Dendritic cell treated with granulocyte-macrophage colony-stimulating factor and Interleukin-4, amounts not matched to agents 40 ng/mL and 50 ng/mL, for 4 days (primary cell): ENCODE data around the gene OLFM1.
"Not testable (repeated sequence)": the region's sequence is repeated elsewhere in the genome, so short reads cannot be mapped to it uniquely, and the experiment has no call there.

Experiments used
- H3K27ac Mint-ChIP-seq: one replicate; pipeline ENCODE4 v1.8.0; 2022; ENCODE audit warnings: mild to moderate bottlenecking, mixed read lengths
- H3K27me3 Mint-ChIP-seq: one replicate; pipeline ENCODE4 v1.8.0; 2022; ENCODE audit warnings: mild to moderate bottlenecking, mixed read lengths
- H3K36me3 Mint-ChIP-seq: one replicate; pipeline ENCODE4 v1.8.0; 2022; ENCODE audit warnings: low read depth, mixed read lengths
- H3K4me1 Mint-ChIP-seq: one replicate; pipeline ENCODE4 v1.8.0; 2022; ENCODE audit warnings: low read depth, mixed read lengths
- H3K4me3 Mint-ChIP-seq: one replicate; pipeline ENCODE4 v1.8.0; 2022; ENCODE audit warnings: mild to moderate bottlenecking, moderate library complexity, mixed read lengths
- H3K9me3 Mint-ChIP-seq: one replicate; pipeline ENCODE4 v1.8.0; 2022; ENCODE audit warnings: mixed read lengths
- intact Hi-C: fragments of 100-400 bp; cut with micrococcal nuclease; formaldehyde crosslinking; loops from one replicate; pipeline ENCODE4 v1.15.0; 2022

OLFM1 gene

DNA sequence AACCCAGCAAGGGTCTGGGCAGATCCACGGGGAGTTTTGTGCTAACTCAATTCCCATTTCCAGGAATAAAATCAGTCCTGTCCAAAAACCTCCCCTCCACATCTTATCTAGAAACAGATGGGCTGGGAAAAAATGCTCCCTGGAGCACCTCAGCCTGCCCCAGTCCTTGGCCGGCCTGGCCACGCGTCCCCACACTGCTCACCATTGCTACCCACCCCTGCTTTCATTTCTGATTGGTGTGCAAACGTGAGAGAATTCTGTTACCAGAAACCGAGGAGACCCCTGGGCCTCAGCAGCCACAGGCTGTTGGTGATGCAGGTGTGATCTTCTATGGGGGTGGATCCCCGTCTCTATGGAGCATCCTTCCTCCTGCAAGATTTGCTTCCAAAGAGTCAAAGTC, 38.0 kb upstream of the OLFM1 start:
- Mint-ChIP-seq H3K36me3 (no peaks in the 10 kb centered on the region), H3K4me3 (no peak overlapping the region), H3K9me3 (no peaks in the 10 kb centered on the region), H3K27me3 (peaks cover 34% of the 10 kb centered on the region), H3K27ac (no peak overlapping the region), H3K4me1 (peaks cover 6% of the 10 kb centered on the region)
- intact Hi-C loops, result no loop called here

DNA sequence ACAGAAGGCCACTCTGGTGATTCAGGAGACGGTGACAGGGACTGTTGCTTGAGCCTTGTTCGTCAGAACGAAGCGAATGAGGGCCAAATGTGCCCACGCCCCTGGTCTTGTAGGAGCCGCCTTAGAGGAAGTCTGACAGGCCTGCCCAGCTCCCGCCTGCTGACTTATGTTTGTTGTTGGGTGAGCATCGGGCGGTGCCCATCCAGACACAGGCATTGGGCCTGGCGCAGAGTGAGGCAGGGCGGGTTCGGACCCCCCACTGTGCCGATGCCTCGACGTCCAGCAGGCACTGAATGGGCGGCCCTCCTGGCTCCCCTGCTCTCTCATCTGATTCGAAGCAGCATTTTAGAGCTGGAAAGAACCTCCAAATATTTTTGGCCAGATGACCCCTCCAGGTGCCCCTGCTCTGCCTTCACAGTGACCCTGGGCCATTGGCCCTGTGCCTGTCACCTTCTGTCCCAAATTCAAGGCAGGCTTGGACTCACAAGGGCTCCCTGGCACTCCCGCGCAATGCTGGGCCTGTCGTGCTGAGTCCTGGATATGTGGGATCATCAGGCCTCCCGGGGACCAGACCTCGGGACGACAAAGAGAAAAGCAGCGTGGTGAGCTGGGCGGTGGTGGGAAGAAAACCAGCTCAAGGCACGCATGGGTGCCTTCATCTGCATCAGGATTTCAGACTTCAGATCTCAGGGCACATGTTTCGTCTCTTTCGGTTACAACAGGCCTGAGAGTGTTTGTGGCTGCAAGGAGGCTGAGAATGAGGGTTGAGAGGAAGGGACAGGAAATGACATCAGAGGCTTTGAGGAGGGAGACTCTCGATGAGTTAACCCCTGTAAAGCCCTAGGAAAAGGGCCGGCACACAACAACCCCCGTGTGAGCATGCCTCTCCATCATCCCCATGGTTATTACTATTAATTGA, 37.1 kb upstream of the OLFM1 start:
- Mint-ChIP-seq H3K4me3 (no peak overlapping the region), H3K27me3 (peaks cover 28% of the 10 kb centered on the region), H3K36me3 (no peaks in the 10 kb centered on the region), H3K9me3 (no peaks in the 10 kb centered on the region), H3K4me1 (peaks cover 6% of the 10 kb centered on the region), H3K27ac (no peak overlapping the region)
- intact Hi-C loops, result no loop called here

DNA sequence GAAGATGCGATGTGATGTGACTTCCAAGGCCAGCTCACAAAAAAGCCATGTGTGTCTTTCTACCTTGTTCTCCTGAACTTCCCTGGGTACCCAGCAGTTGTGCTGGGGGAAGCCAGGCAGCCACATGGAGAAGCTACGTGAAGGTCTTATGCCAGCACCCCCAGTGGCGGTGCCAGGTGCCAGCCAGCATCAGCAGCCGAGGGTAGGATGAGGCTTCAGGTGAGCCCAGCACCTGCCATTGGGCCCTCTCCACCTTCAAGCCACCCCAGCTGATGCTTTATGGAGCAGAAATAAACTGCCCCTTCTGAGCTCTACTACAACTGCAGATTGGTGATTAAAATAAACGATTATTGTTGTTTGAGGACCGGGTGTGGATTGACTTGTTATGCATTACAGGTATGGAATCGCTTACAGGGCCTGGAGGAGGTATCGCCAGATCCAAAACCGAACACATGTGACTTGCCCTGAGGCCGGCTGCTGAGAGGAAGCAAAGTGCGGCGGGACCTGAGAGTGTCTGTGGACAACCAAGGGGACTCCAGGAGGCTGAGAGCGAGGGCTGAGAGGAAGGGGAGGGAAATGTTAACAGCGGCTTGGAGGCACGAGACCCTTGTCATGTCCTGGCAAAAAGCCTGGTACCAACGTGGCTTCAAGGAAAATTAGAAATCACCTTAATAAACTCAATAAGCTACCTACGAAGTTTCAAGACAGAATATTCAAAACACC, 36.0 kb upstream of the OLFM1 start:
- peaks cover 33% of the 10 kb centered on the region for H3K27me3 Mint-ChIP-seq
- no peak overlapping the region for H3K4me3 Mint-ChIP-seq
- H3K27ac Mint-ChIP-seq, result no peak overlapping the region
- H3K4me1 Mint-ChIP-seq, result peaks cover 6% of the 10 kb centered on the region
- H3K36me3 Mint-ChIP-seq, result no peaks in the 10 kb centered on the region
- intact Hi-C loops, result no loop called here
- no peaks in the 10 kb centered on the region for H3K9me3 Mint-ChIP-seq

DNA sequence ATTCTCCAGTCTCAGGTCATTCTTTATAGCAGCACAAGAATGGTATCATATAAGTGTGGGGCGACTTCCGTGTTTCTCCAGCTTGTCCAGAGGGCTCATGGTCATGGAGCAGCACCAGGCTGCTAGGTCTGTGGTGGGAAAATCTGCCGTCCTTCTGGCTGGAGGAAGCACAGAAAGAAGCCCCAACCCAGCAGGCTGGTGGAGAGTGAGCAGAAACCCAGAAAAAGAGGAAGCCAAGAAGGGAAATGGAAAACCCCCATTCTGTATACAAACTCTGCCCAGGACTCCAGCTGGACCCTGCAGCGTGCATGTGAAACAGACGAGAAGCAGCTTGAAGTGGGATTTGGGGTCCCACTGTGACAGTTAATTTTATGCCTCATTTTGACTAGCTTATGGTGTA, 34.3 kb upstream of the OLFM1 start:
- H3K4me1 Mint-ChIP-seq, result peaks cover 6% of the 10 kb centered on the region
- H3K9me3 Mint-ChIP-seq, result no peaks in the 10 kb centered on the region
- peaks cover 39% of the 10 kb centered on the region for H3K27me3 Mint-ChIP-seq
- H3K36me3 Mint-ChIP-seq, result no peaks in the 10 kb centered on the region
- H3K27ac Mint-ChIP-seq, result no peak overlapping the region
- no peak overlapping the region for H3K4me3 Mint-ChIP-seq
- intact Hi-C loops, result no loop called here

DNA sequence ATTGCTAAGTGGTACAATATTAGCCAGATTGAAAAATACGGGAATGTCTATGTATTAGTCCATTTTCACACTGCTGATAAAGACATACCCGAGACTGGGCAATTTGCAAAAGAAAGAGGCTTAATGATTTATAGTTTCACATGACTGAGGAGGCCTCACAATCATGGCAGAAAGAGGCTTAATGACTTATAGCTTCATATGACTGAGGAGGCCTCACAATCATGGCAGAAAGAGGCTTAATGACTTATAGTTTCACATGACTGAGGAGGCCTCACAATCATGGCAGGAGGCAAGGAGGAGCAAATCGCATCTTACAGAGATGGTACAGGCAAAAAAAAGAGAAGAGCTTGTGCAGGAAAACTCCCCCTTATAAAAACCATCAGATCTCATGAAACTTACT, 32.3 kb upstream of the OLFM1 start:
- no peaks in the 10 kb centered on the region for H3K36me3 Mint-ChIP-seq
- no peak overlapping the region for H3K4me3 Mint-ChIP-seq
- intact Hi-C loops, result no loop called here
- H3K27me3 Mint-ChIP-seq, result peaks cover 43% of the 10 kb centered on the region
- no peak overlapping the region for H3K27ac Mint-ChIP-seq
- H3K9me3 Mint-ChIP-seq, result no peaks in the 10 kb centered on the region
- peaks cover 7% of the 10 kb centered on the region for H3K4me1 Mint-ChIP-seq

DNA sequence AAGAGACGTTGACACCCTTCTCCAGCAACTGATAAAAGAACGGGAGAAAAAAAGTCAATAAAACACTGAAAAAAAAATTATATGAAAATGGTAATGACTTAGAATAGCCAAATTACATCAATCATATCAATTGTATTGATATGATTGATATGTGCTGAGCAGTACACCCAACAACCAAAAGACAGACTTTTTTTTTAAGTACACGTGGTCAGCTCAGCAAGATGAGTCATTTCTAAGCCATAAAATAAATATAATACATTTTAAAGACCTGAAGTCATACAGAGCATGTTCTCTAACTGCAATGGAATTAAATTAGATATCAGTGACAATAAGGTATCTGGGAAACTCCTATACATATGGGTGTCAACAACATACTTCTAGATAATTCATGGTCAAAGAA, 30.9 kb upstream of the OLFM1 start:
- H3K27me3 Mint-ChIP-seq, result peaks cover 45% of the 10 kb centered on the region
- H3K4me1 Mint-ChIP-seq, result peaks cover 13% of the 10 kb centered on the region
- H3K9me3 Mint-ChIP-seq, result no peaks in the 10 kb centered on the region
- no peaks in the 10 kb centered on the region for H3K36me3 Mint-ChIP-seq
- H3K4me3 Mint-ChIP-seq, result no peak overlapping the region
- H3K27ac Mint-ChIP-seq, result no peak overlapping the region
- intact Hi-C loops, result no loop called here

DNA sequence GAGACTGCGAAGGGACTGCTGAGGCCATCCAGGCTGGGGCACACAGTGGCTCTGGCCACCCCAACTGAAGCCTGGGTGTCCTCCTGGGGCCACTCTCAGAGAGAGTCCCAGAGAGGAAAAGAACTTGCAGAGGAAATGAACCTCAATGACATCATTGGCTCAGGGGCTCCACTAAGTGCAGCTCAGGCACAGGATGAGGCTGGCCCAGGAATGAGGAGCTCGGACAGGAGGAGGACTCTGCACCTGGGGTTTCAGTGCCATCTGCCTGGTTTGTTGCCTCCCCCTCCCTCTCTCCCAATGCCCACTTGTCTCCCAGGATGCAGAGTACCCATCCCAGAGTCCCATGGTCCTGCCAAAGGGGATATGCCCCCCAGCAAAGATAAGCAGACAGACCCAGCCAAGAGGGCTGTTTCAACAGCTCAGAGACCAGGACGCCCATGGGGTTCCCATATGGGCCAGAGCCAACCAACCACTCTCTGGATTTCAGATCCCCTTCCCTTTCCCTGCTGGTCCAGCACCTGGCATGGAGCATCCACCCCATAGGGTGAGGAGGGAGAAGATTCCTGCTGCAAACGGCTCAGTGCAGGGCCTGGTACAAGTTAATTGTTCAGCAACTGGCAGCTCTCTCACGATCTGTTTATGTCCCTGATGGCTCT, 26.9 kb upstream of the OLFM1 start:
- no peak overlapping the region for H3K27ac Mint-ChIP-seq
- intact Hi-C loops, result no loop called here

DNA sequence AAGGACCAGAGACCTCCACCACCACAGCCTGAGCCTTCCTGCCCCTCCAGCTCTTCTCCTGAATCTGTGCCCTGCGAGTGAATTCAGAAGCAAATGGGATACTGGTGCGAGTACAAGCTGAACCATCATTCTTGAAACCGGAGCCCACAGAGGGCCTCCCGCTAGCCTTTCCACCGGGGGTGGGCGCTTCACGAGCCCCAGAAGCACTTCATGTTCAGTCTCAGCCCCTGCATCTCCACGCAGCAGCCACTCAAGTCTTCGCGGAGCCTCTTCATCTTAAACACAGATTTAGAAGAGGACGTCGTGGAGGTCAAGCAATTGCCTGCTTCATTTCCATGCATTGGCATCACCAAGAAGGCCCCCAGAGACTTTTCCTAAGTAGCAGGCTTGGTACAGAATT, 26.0 kb upstream of the OLFM1 start:
- peaks cover 45% of the 10 kb centered on the region for H3K27me3 Mint-ChIP-seq
- intact Hi-C loops, result no loop called here
- H3K4me3 Mint-ChIP-seq, result no peak overlapping the region
- H3K36me3 Mint-ChIP-seq, result no peaks in the 10 kb centered on the region
- H3K9me3 Mint-ChIP-seq, result peaks cover 17% of the 10 kb centered on the region
- peaks cover 6% of the 10 kb centered on the region for H3K4me1 Mint-ChIP-seq
- no peak overlapping the region for H3K27ac Mint-ChIP-seq

More for the DNA sequence above, 26.9 kb upstream of the OLFM1 start:
- Mint-ChIP-seq H3K9me3 (peaks cover 17% of the 10 kb centered on the region), H3K4me1 (peaks cover 6% of the 10 kb centered on the region), H3K27me3 (peaks cover 44% of the 10 kb centered on the region), H3K36me3 (no peaks in the 10 kb centered on the region), H3K4me3 (no peak overlapping the region)

DNA sequence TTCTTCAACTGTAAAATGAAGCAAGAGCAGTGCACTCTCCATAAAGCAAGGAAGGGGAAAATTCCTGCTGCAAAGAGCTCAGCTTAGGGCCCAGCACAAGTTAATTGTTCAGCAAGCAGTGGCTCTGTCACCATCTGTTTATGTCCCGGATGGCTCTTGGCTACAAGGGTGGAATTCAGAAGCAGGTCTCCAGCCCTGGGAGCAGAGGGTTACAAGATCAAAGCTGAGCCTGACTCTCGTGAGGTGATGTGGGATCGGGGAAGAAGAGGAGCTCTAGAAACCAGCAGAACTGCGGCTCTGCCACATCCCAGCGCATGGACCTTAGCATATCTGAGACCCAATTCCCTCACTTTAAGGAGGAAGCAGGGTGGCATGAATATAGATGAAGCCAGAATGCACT, 25.2 kb upstream of the OLFM1 start:
- H3K27me3 Mint-ChIP-seq, result peaks cover 42% of the 10 kb centered on the region
- intact Hi-C loops, result no loop called here
- no peak overlapping the region for H3K27ac Mint-ChIP-seq
- H3K9me3 Mint-ChIP-seq, result peaks cover 17% of the 10 kb centered on the region
- H3K4me3 Mint-ChIP-seq, result no peak overlapping the region
- peaks cover 6% of the 10 kb centered on the region for H3K4me1 Mint-ChIP-seq
- no peaks in the 10 kb centered on the region for H3K36me3 Mint-ChIP-seq

DNA sequence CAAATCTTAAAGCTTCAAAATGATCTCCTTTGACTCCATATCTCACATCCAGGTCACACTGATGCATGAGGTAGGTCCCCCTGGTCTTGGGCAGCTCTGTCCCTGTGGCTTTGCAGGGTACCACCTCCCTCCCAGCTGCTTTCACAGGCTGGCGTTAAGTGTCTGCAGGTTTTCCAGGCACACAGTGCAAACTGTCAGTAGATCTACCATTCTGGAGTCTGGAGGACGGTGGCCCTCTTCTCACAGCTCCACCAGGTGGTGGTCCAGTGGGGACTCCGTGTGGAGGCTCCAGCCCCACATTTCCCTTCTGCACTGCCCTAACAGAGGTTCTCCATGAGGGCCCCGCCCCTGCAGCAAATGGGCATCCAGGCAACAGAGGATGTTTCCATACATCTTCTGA, 24.0 kb upstream of the OLFM1 start:
- Mint-ChIP-seq H3K27me3 (peaks cover 47% of the 10 kb centered on the region), H3K9me3 (peaks cover 17% of the 10 kb centered on the region)
- intact Hi-C loops, H3K4me3 Mint-ChIP-seq, H3K27ac Mint-ChIP-seq, H3K36me3 Mint-ChIP-seq, H3K4me1 Mint-ChIP-seq: not testable (repeated sequence)

DNA sequence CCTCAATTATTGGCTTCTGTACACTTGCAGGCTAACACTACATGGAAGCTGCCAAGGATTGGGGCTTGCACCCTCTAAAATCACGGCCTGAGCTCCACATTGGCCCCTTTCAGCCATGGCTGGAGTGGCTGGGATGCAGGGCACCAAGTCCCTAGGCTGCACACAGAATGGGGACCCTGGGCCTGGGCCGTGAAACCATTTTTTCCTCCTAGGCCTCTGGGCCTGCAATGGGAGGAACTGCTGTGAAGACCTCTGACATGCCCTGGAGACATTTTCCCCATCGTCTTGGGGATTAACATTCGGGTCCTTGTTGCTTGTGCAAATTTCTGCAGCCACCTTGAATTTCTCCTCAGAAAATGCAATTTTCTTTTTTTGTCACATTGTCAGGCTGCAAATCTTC, 23.6 kb upstream of the OLFM1 start:
- peaks cover 49% of the 10 kb centered on the region for H3K27me3 Mint-ChIP-seq
- H3K4me3 Mint-ChIP-seq, H3K36me3 Mint-ChIP-seq, H3K4me1 Mint-ChIP-seq, H3K27ac Mint-ChIP-seq, intact Hi-C loops: not testable (repeated sequence)
- H3K9me3 Mint-ChIP-seq, result peaks cover 17% of the 10 kb centered on the region

DNA sequence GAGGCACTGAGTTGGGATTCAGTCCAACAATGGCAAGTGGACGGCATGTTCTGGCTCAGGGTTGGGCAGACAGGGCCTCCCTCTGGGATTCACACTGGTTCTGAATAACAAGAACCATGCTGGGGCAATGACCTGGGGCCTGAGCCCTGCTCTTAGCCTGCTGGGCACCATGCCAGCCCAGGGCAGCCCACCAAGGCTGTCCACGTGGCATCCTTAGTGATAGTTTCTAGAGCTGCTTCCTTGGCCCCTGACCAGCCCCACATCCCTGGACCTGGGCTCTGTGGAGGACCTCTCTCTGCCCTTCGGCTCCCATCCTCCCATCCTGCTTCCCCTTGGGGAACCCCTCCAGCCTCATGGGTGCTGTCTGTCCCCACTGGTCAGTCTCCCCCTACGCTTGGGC, 22.3 kb upstream of the OLFM1 start:
- no peak overlapping the region for H3K4me3 Mint-ChIP-seq
- intact Hi-C loops, result no loop called here
- peaks cover 17% of the 10 kb centered on the region for H3K9me3 Mint-ChIP-seq
- H3K27me3 Mint-ChIP-seq, result peaks cover 54% of the 10 kb centered on the region
- H3K4me1 Mint-ChIP-seq, result peaks cover 6% of the 10 kb centered on the region
- no peak overlapping the region for H3K27ac Mint-ChIP-seq
- no peaks in the 10 kb centered on the region for H3K36me3 Mint-ChIP-seq

DNA sequence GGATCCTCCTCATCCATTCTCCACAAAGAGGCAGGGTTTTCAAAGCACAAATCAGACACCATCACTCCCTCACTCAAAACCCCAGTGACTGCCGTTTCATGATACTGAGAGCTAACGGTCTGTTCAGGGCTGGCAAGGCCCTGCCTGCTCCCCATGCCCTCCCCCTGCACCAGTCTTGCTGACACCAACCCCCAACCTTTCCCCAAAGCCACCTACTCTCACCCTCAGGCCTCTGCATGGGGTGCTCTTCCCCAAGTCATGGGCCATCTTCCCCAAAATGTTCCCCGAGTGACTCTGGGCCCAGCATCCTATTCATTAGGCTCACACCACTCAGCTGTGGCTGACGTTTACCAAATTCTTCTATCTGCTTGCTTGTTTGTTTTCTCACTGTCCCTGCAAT, 21.7 kb upstream of the OLFM1 start:
- Mint-ChIP-seq H3K4me3 (no peak overlapping the region), H3K4me1 (no peaks in the 10 kb centered on the region), H3K27ac (no peak overlapping the region), H3K36me3 (no peaks in the 10 kb centered on the region), H3K9me3 (peaks cover 17% of the 10 kb centered on the region), H3K27me3 (peaks cover 57% of the 10 kb centered on the region)
- intact Hi-C loops, result no loop called here

DNA sequence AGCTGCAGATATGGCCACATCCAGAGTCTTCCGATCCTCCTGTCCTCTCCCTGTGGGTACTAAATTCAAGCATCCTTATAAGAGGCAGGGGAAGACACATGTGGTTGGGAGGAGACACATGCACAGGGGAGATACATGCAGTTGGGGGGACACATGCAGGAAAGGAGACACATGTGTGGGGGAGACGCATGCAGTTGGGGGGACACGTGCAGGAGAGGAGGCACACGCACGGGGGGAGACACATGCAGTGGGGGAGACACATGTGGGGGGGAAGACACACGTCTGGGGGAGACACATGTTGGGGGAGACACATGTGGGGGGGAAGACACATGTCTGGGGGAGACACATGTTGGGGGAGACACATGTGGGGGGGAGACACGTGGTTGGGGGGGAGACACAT, 21.2 kb upstream of the OLFM1 start:
- Mint-ChIP-seq H3K9me3 (peaks cover 17% of the 10 kb centered on the region), H3K4me1 (no peaks in the 10 kb centered on the region), H3K27ac (no peak overlapping the region), H3K36me3 (no peaks in the 10 kb centered on the region), H3K27me3 (peaks cover 55% of the 10 kb centered on the region), H3K4me3 (no peak overlapping the region)
- intact Hi-C loops, result no loop called here
